LHCN-M2 (cell line): Measurements from ENCODE around the gene SPANXB1. TPM values are rescaled to one million over a fixed set of nuclear protein-coding genes. Genes with fewer than 3 reads are reported as not detected.
"Not testable (repeated sequence)": the region's sequence is repeated elsewhere in the genome, so short reads cannot be mapped to it uniquely, and the experiment has no call there.

Experiments
- DNase-seq: peaks from one replicate; pipeline ENCODE4 v3.0.0-alpha.2; 2012; ENCODE audit warnings: low read depth
- polyA plus RNA-seq: library from polyadenylated mRNA; unstranded; fragments of >200 nt; gene quantifications from one replicate; pipeline ENCODE4 v1.2.1, GENCODE V29; 2012; ENCODE audit warnings: missing spikeins
- total RNA-seq: library from RNA; depleted of rRNA; stranded (reverse); fragments of >200 nt; gene quantifications from 2 replicates; pipeline ENCODE4 v1.2.3, GENCODE V29; 2014; rRNA removed

Gene SPANXB1, protein sequence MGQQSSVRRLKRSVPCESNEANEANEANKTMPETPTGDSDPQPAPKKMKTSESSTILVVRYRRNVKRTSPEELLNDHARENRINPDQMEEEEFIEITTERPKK
- total RNA-seq: not detected in 2 replicates
- not detected for polyA plus RNA-seq

DNA sequence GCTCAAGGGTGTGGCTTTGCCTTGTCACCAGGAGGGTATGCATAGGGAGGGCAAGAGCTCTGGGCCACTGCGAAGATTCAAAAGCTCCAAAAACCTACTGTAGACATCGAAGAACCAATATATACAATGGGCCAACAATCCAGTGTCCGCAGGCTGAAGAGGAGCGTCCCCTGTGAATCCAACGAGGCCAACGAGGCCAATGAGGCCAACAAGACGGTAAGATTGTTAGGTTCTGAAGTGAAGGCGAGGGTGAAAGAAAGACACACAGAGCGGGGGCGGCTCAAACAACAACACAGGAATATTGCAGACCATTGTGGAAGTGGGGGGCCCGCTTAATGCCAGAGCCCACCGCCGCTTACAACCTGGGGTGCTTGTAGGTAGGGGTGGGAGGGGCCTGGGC, at the start of gene SPANXB1:
SPANXB1 (plus strand) TSS at position 27 of the 400 bp plus-strand sequence; CDS start at position 127, 100 bp downstream.
- DNase-seq: not testable (repeated sequence)

DNA sequence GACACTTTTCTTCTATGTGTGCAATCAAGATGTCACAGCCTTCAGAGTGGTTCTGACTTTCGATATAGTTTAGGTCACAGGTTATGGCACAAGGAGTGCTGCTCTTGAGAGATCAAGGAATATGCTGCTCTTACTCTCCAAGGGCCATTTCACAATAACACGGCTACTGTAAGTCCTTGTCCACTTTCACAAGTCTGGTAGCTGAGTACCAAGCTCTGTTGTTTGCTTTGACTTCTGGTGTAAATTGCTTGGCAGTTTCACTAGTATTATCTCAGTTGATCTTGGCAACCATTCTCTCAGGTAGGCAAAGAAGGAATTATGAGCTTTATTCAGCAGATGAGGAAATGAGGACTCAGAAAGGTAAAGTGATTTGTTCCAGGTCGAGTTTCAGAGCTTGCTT, 35.4 kb upstream of the SPANXB1 start:
- DNase-seq: no peak

DNA sequence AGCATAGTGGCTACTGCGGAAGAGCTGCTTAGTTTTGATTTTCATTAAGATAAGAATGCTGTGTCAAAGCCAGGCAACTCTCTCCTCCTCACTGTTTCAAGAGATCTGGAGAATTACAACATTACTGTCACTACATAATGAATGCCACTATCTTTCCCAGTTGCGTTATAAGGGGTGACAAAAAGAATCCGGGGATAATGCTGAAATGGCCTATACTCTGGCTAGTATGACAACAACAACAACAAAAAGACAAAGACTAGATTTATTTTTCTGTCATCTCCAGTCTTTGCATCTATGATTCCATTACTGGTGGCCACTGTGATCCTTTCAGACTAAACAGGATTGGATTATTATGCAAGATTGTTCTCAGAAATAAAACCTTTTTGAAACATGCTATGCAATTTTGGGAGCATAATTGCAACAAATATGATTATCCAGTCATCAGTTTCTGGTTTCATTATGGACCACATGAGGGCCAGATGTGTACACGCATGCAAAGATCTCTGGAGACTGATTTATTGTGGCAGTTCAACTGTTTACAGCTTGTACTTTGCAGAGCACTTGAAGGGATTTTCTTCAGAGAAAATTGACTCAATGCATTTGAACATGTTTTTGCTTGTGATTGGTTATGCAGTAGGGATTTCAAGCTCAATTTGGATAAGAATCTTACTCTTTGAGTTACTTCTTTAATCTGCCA, 31.1 kb upstream of the SPANXB1 start:
- DNase-seq: no peak

DNA sequence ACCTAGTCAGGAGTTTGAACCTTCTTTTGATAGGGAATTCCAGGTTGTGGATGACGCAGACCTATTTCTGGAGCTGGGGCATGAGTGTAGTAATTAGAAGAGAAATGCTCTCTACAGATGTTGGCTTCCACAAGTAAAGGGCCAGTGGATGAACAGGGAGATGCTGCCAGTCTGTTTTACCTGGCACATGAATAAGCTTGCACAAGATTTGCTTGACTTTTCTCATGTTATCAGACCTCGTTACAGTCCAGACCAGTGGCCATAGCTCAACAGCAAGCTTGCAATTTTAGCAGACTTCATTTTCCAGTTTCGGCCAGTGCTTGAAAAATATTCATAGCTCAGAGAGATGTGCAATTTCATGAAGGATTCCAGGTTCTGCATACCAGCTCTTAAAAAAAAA, 26.9 kb upstream of the SPANXB1 start:
- DNase-seq: no peak

DNA sequence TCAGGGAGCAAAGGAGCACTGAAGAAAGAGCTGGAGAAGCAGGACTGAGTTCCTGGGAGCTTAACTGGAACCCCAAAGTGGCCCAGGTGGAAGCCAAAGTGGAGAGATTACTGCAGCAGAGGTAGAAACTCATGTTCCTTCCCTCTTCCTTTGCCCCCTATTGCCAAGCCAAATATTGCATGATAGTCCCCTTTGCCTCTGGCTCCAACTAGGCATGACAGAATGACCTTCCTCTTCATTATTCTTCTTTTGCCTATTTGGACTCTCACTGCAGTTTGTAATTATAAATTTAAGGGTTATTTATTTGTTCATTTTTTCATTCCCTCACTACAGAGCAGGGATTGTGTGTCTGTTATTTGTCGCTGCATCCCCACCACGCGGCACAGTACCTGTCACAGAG, 22.1 kb upstream of the SPANXB1 start:
- no peak for DNase-seq

DNA sequence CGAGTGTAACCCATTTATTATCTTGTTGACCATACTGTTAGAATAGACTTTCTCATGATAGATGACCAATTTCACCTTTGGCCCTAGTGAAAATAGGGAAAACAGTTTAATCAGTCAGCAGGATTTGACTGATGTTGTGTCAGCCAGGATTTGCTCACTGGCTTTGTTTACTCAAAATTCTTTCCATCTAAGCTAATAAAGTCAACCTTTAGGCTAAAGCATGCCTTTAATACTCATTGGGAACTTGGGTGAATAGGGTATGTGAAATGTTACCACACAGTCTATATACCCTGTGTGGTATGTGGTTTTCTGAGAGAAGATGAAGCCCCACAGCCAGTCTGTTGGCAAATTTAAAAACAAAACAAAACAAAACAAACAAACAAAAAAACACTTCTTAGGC, 18.7 kb upstream of the SPANXB1 start:
- DNase-seq: no peak

DNA sequence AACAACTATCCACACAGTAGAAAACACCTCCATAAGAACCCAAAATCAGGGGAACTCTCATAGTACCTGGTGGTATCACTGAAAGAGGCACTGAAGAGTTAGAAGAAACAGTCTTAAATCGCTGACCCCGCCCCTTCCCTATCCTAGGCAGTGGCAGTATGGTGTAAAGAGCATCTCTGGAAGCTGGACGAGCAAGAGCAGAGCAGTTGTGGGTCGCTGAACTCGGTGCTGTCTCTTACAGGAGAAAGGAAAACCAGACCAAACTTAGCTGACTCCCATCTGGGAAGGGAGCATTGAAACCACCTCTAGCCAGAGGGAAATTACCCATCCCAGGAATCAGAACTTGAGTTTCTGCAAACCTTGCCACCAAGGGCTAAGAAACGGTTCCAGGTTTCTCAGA, 2.8 kb downstream of the SPANXB1 start:
- not testable (repeated sequence) for DNase-seq

DNA sequence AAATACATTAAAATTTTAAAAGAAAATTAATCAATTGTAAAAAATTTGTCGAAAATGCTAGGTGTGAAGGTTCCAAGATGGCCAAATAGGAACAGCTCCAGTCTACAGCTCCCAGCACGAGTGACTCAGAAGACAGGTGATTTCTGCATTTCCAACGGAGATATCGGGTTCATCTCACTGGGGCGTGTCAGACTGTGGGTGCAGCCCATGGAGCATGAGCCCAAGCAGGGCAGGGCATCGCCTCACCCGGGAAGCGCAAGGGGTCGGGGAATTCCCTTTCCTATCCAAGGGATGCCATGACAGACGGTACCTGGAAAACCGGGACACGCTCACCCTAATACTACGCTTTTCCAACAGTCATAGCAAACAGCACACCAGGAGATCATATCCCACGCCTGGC, 41.9 kb downstream of the SPANXB1 start:
- DNase-seq: not testable (repeated sequence)

DNA sequence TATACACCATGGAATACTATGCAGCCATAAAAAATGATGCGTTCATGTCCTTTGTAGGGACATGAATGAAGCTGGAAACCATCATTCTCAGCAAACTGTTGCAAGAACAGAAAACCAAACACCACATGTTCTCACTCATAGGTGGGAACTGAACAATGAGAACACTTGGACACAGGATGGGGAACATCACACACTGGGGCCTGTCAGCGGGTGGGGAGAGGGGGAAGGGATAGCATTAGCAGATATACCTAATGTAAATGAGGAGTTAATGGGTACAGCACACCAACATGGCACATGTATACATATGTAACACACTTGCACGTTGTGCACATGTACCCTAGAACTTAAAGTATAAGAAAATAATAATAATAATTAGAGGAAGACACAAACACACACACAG, 47.5 kb downstream of the SPANXB1 start:
- not testable (repeated sequence) for DNase-seq

DNA sequence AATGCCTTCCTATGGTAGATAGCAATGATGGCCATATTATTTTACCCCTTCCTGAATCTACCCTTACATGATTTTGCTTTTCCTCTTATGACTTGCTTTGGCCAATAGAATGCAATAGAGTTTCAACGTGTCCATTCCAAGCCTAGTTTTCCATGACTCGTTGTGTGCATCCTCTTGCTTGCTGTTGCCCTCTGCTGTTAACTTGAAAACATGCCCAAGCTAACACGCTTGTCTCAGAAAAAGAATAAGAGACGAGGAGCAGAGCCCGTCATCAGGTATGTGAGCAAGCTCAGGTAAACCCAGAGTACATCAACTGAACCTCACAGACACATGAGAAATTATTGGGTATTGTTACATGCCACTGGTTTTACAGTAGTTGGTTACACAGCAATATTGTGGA, 49.7 kb downstream of the SPANXB1 start:
- peak; percentile 10 for DNase-seq

Other genes with a start within 250 kb of the SPANXB1 start
- gene LDOC1, start 174.5 kb downstream of the SPANXB1 start, total RNA-seq: 8.8 and 9.0 TPM in 2 replicates
- gene SPANXC, start 239.9 kb downstream of the SPANXB1 start, total RNA-seq: not detected in 2 replicates